Erythroblast (primary cell): Measurements from ENCODE around the gene TMEM229B.

ENCODE experiments used
- GATA1 ChIP-seq: IDR thresholded peaks from 2 replicates; pipeline ENCODE4 v1.6.1; 2011; ENCODE audit warnings: low read depth, mild to moderate bottlenecking, control low read depth, low read length, moderate library complexity
- POLR2A ChIP-seq: IDR thresholded peaks from 2 replicates; pipeline ENCODE4 v1.6.1; 2011; ENCODE audit warnings: mild to moderate bottlenecking, low read length

- TF ChIP-seq POLR2A: no peak
- no peak for TF ChIP-seq GATA1
These were observed 24.1 kb downstream of the TMEM229B start for GRCh38 chr14:67464377-67464776.
